IMR-90 (cell line): ENCODE measurements around the gene ADIG. TPM values are rescaled to one million over a fixed set of nuclear protein-coding genes. Genes with fewer than 3 reads are reported as not detected.

ENCODE experiments used
- ATAC-seq: fragments of 200-7000 bp; cut with Tn5 transposase; 2 replicates; pipeline ENCODE4 v1.9.1; 2020; ENCODE audit warnings: low read depth, mild to moderate bottlenecking, moderate library complexity
- BruUV-seq: library from RNA; stranded (reverse); fragments of 400-500 nt; replicated peaks from 2 replicates; lab custom pipeline; 2021; lab: Mats Ljungman, UMichigan
- CTCF ChIA-PET: fragments of 300-600 bp; formaldehyde crosslinking; extraction: SDS; loops from one replicate; lab custom pipeline; 2021; ENCODE audit warnings: antibody characterized with exemption; lab: Yijun Ruan, JAX
- POLR2A ChIA-PET: fragments of 300-600 bp; sonication (Branson Sonifier 250); formaldehyde crosslinking; loops from one replicate; lab custom pipeline; 2022; ENCODE audit warnings: antibody characterized with exemption; ENCODE audit not compliant: unreplicated experiment; lab: Charles Lee
- DNase-seq: peaks from one replicate; pipeline ENCODE4 v3.0.0; 2013
- H2AFZ ChIP-seq: replicated peaks from 2 replicates; pipeline ENCODE3; 2013; ENCODE audit warnings: low read length, mild to moderate bottlenecking; ENCODE audit not compliant: poor library complexity
- H2AK5ac ChIP-seq: 2 replicates; pipeline ENCODE4 v1.6.1; 2013; ENCODE audit warnings: low read depth, low read length, inconsistent platforms
- H2AK9ac ChIP-seq: replicated peaks from 2 replicates; pipeline ENCODE3; 2013; ENCODE audit warnings: mild to moderate bottlenecking, low read depth, low read length, moderate library complexity; ENCODE audit not compliant: poor library complexity
- H2BK120ac ChIP-seq: 2 replicates; pipeline ENCODE4 v1.6.1; 2013; ENCODE audit warnings: low read depth, low read length, inconsistent platforms
- H2BK15ac ChIP-seq: 3 replicates; pipeline ENCODE4 v1.6.1; 2013; ENCODE audit warnings: low read depth, low read length, inconsistent platforms
- H2BK20ac ChIP-seq: 2 replicates; pipeline ENCODE4 v1.6.1; 2013; ENCODE audit warnings: low read depth, mild to moderate bottlenecking, inconsistent platforms, low read length, moderate library complexity
- H2BK5ac ChIP-seq: 2 replicates; pipeline ENCODE4 v1.6.1; 2013; ENCODE audit warnings: mild to moderate bottlenecking, low read depth, low read length, inconsistent platforms; ENCODE audit not compliant: poor library complexity, severe bottlenecking
- H3K14ac ChIP-seq: replicated peaks from 2 replicates; pipeline ENCODE4 v1.6.1; 2013; ENCODE audit warnings: low read depth, low read length, inconsistent platforms
- H3K18ac ChIP-seq: 2 replicates; pipeline ENCODE4 v1.6.1; 2013; ENCODE audit warnings: low read depth, low read length, control low read depth
- H3K23ac ChIP-seq: 2 replicates; pipeline ENCODE4 v1.6.1; 2013; ENCODE audit warnings: low read depth, low read length, inconsistent platforms
- H3K27ac ChIP-seq: 2 replicates; pipeline ENCODE4 v1.5.1; 2013; ENCODE audit warnings: mild to moderate bottlenecking, control low read depth, low read length; ENCODE audit not compliant: insufficient read depth
- H3K27me3 ChIP-seq: 2 replicates; pipeline ENCODE4 v1.6.1; 2013; ENCODE audit warnings: low read length; ENCODE audit not compliant: control insufficient read depth, insufficient read depth
- H3K36me3 ChIP-seq: 2 replicates; pipeline ENCODE4 v1.6.1; 2013; ENCODE audit warnings: low read length, mixed read lengths; ENCODE audit not compliant: control insufficient read depth, insufficient read depth
- H3K4ac ChIP-seq: 2 replicates; pipeline ENCODE4 v1.6.1; 2013; ENCODE audit warnings: low read depth, low read length, inconsistent platforms
- H3K4me1 ChIP-seq: 2 replicates; pipeline ENCODE4 v1.6.1; 2013; ENCODE audit warnings: low read length, mixed read lengths; ENCODE audit not compliant: control insufficient read depth, insufficient read depth
- H3K4me2 ChIP-seq: 2 replicates; pipeline ENCODE4 v1.6.1; 2013; ENCODE audit warnings: low read depth, mild to moderate bottlenecking, control low read depth, low read length, moderate library complexity
- H3K4me3 ChIP-seq: 2 replicates; pipeline ENCODE4 v1.5.1; 2013; ENCODE audit warnings: low read depth, mild to moderate bottlenecking, control low read depth, low read length, moderate library complexity; ENCODE audit not compliant: insufficient read depth
- H3K56ac ChIP-seq: 2 replicates; pipeline ENCODE4 v1.6.1; 2013; ENCODE audit warnings: low read length, inconsistent platforms; ENCODE audit not compliant: insufficient read depth; ENCODE audit errors: extremely low read depth
- H3K79me1 ChIP-seq, 2 experiments: 2 replicates each; pipeline ENCODE4 v1.6.1; 2013; ENCODE audit warnings: low read length in 2 of 2, inconsistent platforms in 1 of 2, low read depth in 1 of 2
- H3K9ac ChIP-seq: 2 replicates; pipeline ENCODE4 v1.6.1; 2013; ENCODE audit warnings: low read depth, low read length, control low read depth
- H3K9me1 ChIP-seq: 2 replicates; pipeline ENCODE4 v1.6.1; 2013; ENCODE audit warnings: low read length, inconsistent platforms; ENCODE audit not compliant: insufficient read depth
- H3K9me3 ChIP-seq: 2 replicates; pipeline ENCODE4 v1.6.1; 2013; ENCODE audit warnings: low read length; ENCODE audit not compliant: control insufficient read depth, insufficient read depth
- H4K20me1 ChIP-seq: 2 replicates; pipeline ENCODE4 v1.6.1; 2013; ENCODE audit warnings: low read length, inconsistent platforms; ENCODE audit not compliant: insufficient read depth
- H4K5ac ChIP-seq: 2 replicates; pipeline ENCODE4 v1.6.1; 2013; ENCODE audit warnings: mild to moderate bottlenecking, low read depth, low read length, control low read depth
- H4K8ac ChIP-seq, 2 experiments: 2 replicates each; pipeline ENCODE4 v1.6.1; 2013; ENCODE audit warnings: low read depth in 2 of 2, low read length in 2 of 2, control low read depth in 1 of 2, inconsistent platforms in 1 of 2
- H4K91ac ChIP-seq: 2 replicates; pipeline ENCODE4 v1.6.1; 2013; ENCODE audit warnings: low read depth, low read length, inconsistent platforms; ENCODE audit not compliant: insufficient read depth
- CEBPB ChIP-seq: IDR thresholded peaks from 2 replicates; pipeline ENCODE4 v1.6.1; 2012; ENCODE audit warnings: low read depth, low read length, improper control_type of control experiment
- CHD1 ChIP-seq: IDR thresholded peaks from 2 replicates; pipeline ENCODE4 v1.6.1; 2012; ENCODE audit warnings: low read depth, low read length, improper control_type of control experiment
- FOS ChIP-seq: fragments of 150-350 bp; IDR thresholded peaks from 2 replicates; pipeline ENCODE4 v1.6.1; 2016; ENCODE audit warnings: low read depth, low read length
- MAZ ChIP-seq: IDR thresholded peaks from 2 replicates; pipeline ENCODE4 v1.6.1; 2012; ENCODE audit warnings: low read depth, mild to moderate bottlenecking, low read length, improper control_type of control experiment, moderate library complexity, borderline replicate concordance
- POLR2A ChIP-seq: IDR thresholded peaks from 2 replicates; pipeline ENCODE4 v1.6.1; 2012; ENCODE audit warnings: mild to moderate bottlenecking, low read depth, low read length
- RAD21 ChIP-seq: IDR thresholded peaks from 2 replicates; pipeline ENCODE4 v1.6.1; 2012; ENCODE audit warnings: low read length, improper control_type of control experiment
- RCOR1 ChIP-seq: IDR thresholded peaks from 2 replicates; pipeline ENCODE4 v1.6.1; 2012; ENCODE audit warnings: mild to moderate bottlenecking, low read length, improper control_type of control experiment; ENCODE audit not compliant: insufficient replicate concordance
- WGBS, 2 experiments: methylation state at CpG; one replicate each; pipeline versions ENCODE4 v1.1.5 to v1.1.7; 2013; ENCODE audit warnings: missing lambda C conversion rate in 2 of 2; ENCODE audit not compliant: insufficient read length in 1 of 2; ENCODE audit errors: extremely low coverage in 2 of 2; 5-methylcytosine and 5-hydroxymethylcytosine counted together
- dilution Hi-C: fragments of 300-500 bp; cut with HindIII; formaldehyde crosslinking; loops from one replicate; pipeline ENCODE4 v1.14.3; 2018; ENCODE audit warnings: low sequenced_read_pairs; ENCODE audit not compliant: unreplicated experiment
- in situ Hi-C: fragments of 300-500 bp; cut with MboI; formaldehyde crosslinking; loops from 3 replicates; pipeline ENCODE4 v1.14.3; 2019; ENCODE audit warnings: low sequenced_read_pairs, inconsistent platforms, mixed read lengths
- intact Hi-C: fragments of 100-400 bp; cut with micrococcal nuclease; formaldehyde crosslinking; loops from 2 replicates; pipeline ENCODE4 v1.10.0; 2022
- polyA plus RNA-seq, 3 experiments: library from polyadenylated mRNA; depleted of rRNA; stranded (reverse); fragments of >200 nt; gene quantifications; 2 replicates each; pipeline ENCODE4 v1.2.3, GENCODE V29; 2012; ENCODE audit warnings: low replicate concordance in 1 of 3
- total RNA-seq: library from RNA; depleted of rRNA; stranded (reverse); fragments of >200 nt; gene quantifications from 2 replicates; pipeline ENCODE4 v1.2.3, GENCODE V29; 2012
- TF ChIP-seq, protein P1 (sequence below): fragments of 150-350 bp; IDR thresholded peaks from 2 replicates; pipeline ENCODE4 v1.6.1; 2016; ENCODE audit warnings: low read depth, mild to moderate bottlenecking, low read length, moderate library complexity, borderline replicate concordance
- TF ChIP-seq, protein P2 (sequence below): conservative IDR thresholded peaks from 2 replicates; pipeline ENCODE4 v1.5.1; 2012; ENCODE audit warnings: mild to moderate bottlenecking, low read depth, low read length, improper control_type of control experiment

ADIG gene
- total and polyA plus RNA-seq, 2 of the 4 experiments (the other 2 are of a cell fraction) = not detected

DNA sequence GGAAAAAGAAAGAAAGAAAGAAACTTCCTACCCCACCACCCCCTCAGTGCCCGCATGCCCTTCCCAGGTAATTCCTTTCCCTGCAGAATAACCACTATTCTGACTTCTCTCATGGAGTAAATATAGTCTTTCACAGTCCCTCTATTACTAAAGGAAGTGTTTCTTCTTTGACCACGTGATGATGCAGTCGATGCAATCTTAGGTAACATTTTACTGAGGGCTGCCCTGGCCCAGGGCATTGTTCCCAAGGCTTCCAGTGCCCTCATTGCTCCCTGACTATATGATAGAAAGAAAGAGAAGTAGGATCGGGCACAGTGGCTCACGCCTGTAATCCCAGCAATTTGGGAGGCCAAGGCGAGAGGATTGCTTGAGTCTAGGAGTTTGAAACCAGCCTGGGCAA lies 49.7 kb downstream of the ADIG start:
- Histone ChIP-seq H4K8ac (no peak overlapping the region), H4K20me1 (no peaks in the 10 kb centered on the region), H2BK15ac (no peak overlapping the region), H2BK120ac (no peak overlapping the region), H4K5ac (no peak overlapping the region), H4K91ac (no peak overlapping the region), H3K27ac (no peak overlapping the region), H3K4ac (no peak overlapping the region), H3K9me1 (no peaks in the 10 kb centered on the region), H2AK5ac (no peak overlapping the region), H3K79me1 (no peaks in the 10 kb centered on the region), H3K18ac (no peak overlapping the region), H2AFZ (no peak overlapping the region), H3K4me2 (no peak overlapping the region), H3K9ac (no peak overlapping the region), H3K9me3 (no peaks in the 10 kb centered on the region), H3K56ac (no peak overlapping the region), H3K23ac (no peak overlapping the region), H3K4me3 (no peak overlapping the region), H2AK9ac (no peak overlapping the region), H3K27me3 (peaks cover 5% of the 10 kb centered on the region; the same call in 1 of the 2 replicates), H2BK5ac (no peak overlapping the region), H3K14ac (no peak overlapping the region), H3K36me3 (no peaks in the 10 kb centered on the region), H2BK20ac (no peak overlapping the region), H3K4me1 (no peaks in the 10 kb centered on the region)
- in situ Hi-C loops (no loop called here), dilution Hi-C loops (no loop called here), intact Hi-C loops (loop anchor here (5.0 kb wide), 1 partner anchor 122 kb away; no protein-coding TSS in a partner anchor)
- BruUV-seq = no TSS peak
- no CpG with 5 or more reads among the region's 6 CpGs for WGBS, 2 experiments
- DNase-seq (no peak), ATAC-seq (no peak)
- POLR2A ChIA-PET = no interaction called here
- TF ChIP-seq, protein P1, sequence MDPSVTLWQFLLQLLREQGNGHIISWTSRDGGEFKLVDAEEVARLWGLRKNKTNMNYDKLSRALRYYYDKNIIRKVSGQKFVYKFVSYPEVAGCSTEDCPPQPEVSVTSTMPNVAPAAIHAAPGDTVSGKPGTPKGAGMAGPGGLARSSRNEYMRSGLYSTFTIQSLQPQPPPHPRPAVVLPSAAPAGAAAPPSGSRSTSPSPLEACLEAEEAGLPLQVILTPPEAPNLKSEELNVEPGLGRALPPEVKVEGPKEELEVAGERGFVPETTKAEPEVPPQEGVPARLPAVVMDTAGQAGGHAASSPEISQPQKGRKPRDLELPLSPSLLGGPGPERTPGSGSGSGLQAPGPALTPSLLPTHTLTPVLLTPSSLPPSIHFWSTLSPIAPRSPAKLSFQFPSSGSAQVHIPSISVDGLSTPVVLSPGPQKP = no peak
- no peak for TF ChIP-seq FOS
- TF ChIP-seq, protein P2, sequence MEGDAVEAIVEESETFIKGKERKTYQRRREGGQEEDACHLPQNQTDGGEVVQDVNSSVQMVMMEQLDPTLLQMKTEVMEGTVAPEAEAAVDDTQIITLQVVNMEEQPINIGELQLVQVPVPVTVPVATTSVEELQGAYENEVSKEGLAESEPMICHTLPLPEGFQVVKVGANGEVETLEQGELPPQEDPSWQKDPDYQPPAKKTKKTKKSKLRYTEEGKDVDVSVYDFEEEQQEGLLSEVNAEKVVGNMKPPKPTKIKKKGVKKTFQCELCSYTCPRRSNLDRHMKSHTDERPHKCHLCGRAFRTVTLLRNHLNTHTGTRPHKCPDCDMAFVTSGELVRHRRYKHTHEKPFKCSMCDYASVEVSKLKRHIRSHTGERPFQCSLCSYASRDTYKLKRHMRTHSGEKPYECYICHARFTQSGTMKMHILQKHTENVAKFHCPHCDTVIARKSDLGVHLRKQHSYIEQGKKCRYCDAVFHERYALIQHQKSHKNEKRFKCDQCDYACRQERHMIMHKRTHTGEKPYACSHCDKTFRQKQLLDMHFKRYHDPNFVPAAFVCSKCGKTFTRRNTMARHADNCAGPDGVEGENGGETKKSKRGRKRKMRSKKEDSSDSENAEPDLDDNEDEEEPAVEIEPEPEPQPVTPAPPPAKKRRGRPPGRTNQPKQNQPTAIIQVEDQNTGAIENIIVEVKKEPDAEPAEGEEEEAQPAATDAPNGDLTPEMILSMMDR = no peak
- TF ChIP-seq POLR2A = no peak
- no peak for TF ChIP-seq MAZ
- no peak for TF ChIP-seq RAD21
- no peak for TF ChIP-seq RCOR1
- no peak for TF ChIP-seq CHD1
- no peak for TF ChIP-seq CEBPB
- CTCF ChIA-PET = no interaction called here
